GM23338 (cell line): ENCODE results near the gene SLC6A18. TPM values are rescaled to one million over a fixed set of nuclear protein-coding genes. Genes with fewer than 3 reads are reported as not detected.

ENCODE experiments used
- ATAC-seq: fragments of 200-7000 bp; cut with Tn5 transposase; 3 replicates; pipeline ENCODE4 v1.9.1; 2020
- DNase-seq: peaks from one replicate; pipeline ENCODE4 v3.0.0-alpha.2; 2015; ENCODE audit warnings: low spot score
- H2AFZ ChIP-seq: fragments of 200-600 bp; sonication (generic); 2 replicates; pipeline ENCODE4 v1.8.0; 2016; ENCODE audit warnings: antibody characterized with exemption, mild to moderate bottlenecking, moderate library complexity
- H3F3A ChIP-seq: fragments of 200-600 bp; sonication (generic); replicated peaks from 2 replicates; pipeline ENCODE4 v1.8.0; 2017; ENCODE audit warnings: antibody characterized with exemption, mixed run types, low read depth
- H3K27ac ChIP-seq: fragments of 200-600 bp; sonication (generic); 2 replicates; pipeline ENCODE4 v1.6.1; 2016; ENCODE audit warnings: low read depth
- H3K27me3 ChIP-seq: fragments of 200-600 bp; sonication (generic); 2 replicates; pipeline ENCODE4 v1.8.0; 2016; ENCODE audit warnings: mild to moderate bottlenecking, mixed run types, moderate library complexity; ENCODE audit not compliant: insufficient read depth
- H3K36me3 ChIP-seq: fragments of 200-600 bp; sonication (generic); 2 replicates; pipeline ENCODE4 v1.8.0; 2016; ENCODE audit warnings: mild to moderate bottlenecking; ENCODE audit not compliant: insufficient read depth
- H3K4me1 ChIP-seq: fragments of 200-600 bp; sonication (generic); 2 replicates; pipeline ENCODE4 v1.8.0; 2016; ENCODE audit warnings: mild to moderate bottlenecking, moderate library complexity; ENCODE audit not compliant: insufficient read depth
- H3K4me2 ChIP-seq: fragments of 200-600 bp; sonication (generic); 2 replicates; pipeline ENCODE4 v1.7.1; 2017; ENCODE audit warnings: mixed run types
- H3K4me3 ChIP-seq: fragments of 200-600 bp; sonication (generic); 2 replicates; pipeline ENCODE4 v1.6.1; 2016; ENCODE audit warnings: mixed run types
- H3K79me2 ChIP-seq: fragments of 200-600 bp; sonication (generic); replicated peaks from 2 replicates; pipeline ENCODE4 v1.8.0; 2017; ENCODE audit warnings: mild to moderate bottlenecking; ENCODE audit not compliant: insufficient read depth
- H3K9me2 ChIP-seq: fragments of 200-600 bp; sonication (generic); 2 replicates; pipeline ENCODE4 v1.8.0; 2017; ENCODE audit not compliant: insufficient read depth
- H4K20me1 ChIP-seq: fragments of 200-600 bp; sonication (generic); replicated peaks from 2 replicates; pipeline ENCODE4 v1.8.0; 2017; ENCODE audit warnings: mild to moderate bottlenecking; ENCODE audit not compliant: insufficient read depth
- H3K27ac Mint-ChIP-seq: 2 replicates; pipeline ENCODE4 v1.8.0; 2020; ENCODE audit warnings: inconsistent platforms, mild to moderate bottlenecking, moderate library complexity, mixed read lengths
- H3K27me3 Mint-ChIP-seq: 3 replicates; pipeline ENCODE4 v1.8.0; 2022; ENCODE audit warnings: low read depth, mild to moderate bottlenecking, moderate library complexity, mixed read lengths, inconsistent platforms; ENCODE audit not compliant: insufficient read depth, poor library complexity
- H3K36me3 Mint-ChIP-seq: 3 replicates; pipeline ENCODE4 v1.8.0; 2021; ENCODE audit warnings: low read depth, mild to moderate bottlenecking, inconsistent platforms, moderate library complexity, mixed read lengths
- H3K4me1 Mint-ChIP-seq: 3 replicates; pipeline ENCODE4 v1.8.0; 2020; ENCODE audit warnings: mild to moderate bottlenecking, inconsistent platforms, mixed read lengths
- H3K4me3 Mint-ChIP-seq: 3 replicates; pipeline ENCODE4 v1.8.0; 2021; ENCODE audit warnings: moderate library complexity, mild to moderate bottlenecking, inconsistent platforms, mixed read lengths
- H3K9me3 Mint-ChIP-seq: 3 replicates; pipeline ENCODE4 v1.8.0; 2020; ENCODE audit warnings: moderate library complexity, mild to moderate bottlenecking, inconsistent platforms, mixed read lengths
- CREB1 ChIP-seq: fragments of 250-450 bp; sonication (Bioruptor Pico); IDR thresholded peaks from 2 replicates; pipeline ENCODE4 v1.5.0; 2020; ENCODE audit warnings: low read depth, mild to moderate bottlenecking, moderate library complexity
- CTCF ChIP-seq, 2 experiments: fragments of 200-600 bp in 1 of 2; sonication (generic) in 1 of 2; conservative IDR thresholded peaks; 2 replicates each; pipeline versions ENCODE4 v1.5.1 to v1.6.1; 2016 to 2017; ENCODE audit warnings: antibody characterized with exemption in 2 of 2, low read depth in 2 of 2, mild to moderate bottlenecking in 2 of 2, moderate library complexity in 1 of 2
- EZH2phosphoT487 ChIP-seq: fragments of 200-600 bp; sonication (generic); IDR thresholded peaks from one replicate; pipeline ENCODE4 v1.8.1; 2018; ENCODE audit warnings: antibody characterized with exemption; ENCODE audit not compliant: unreplicated experiment
- JUNB ChIP-seq: IDR thresholded peaks from one replicate; pipeline ENCODE4 v1.6.1; 2016; ENCODE audit warnings: antibody characterized with exemption; ENCODE audit not compliant: unreplicated experiment
- NANOG ChIP-seq: IDR thresholded peaks from 2 replicates; pipeline ENCODE4 v1.6.1; 2016; ENCODE audit warnings: antibody characterized with exemption, borderline replicate concordance
- POLR2AphosphoS5 ChIP-seq: IDR thresholded peaks from 2 replicates; pipeline ENCODE4 v1.6.1; 2016; ENCODE audit warnings: antibody characterized with exemption, low read depth
- STAT1 ChIP-seq: IDR thresholded peaks from one replicate; pipeline ENCODE4 v1.6.1; 2016; ENCODE audit warnings: antibody characterized with exemption; ENCODE audit not compliant: unreplicated experiment
- ZNF114 ChIP-seq: fragments of 250-450 bp; sonication (Bioruptor Pico); IDR thresholded peaks from 2 replicates; pipeline ENCODE4 v1.5.0; 2020; ENCODE audit warnings: mild to moderate bottlenecking, moderate library complexity
- ZNF331 ChIP-seq: fragments of 250-450 bp; sonication (Bioruptor Pico); IDR thresholded peaks from 2 replicates; pipeline ENCODE4 v1.5.0; 2020; ENCODE audit warnings: low read depth, mild to moderate bottlenecking, moderate library complexity
- ZNF462 ChIP-seq: fragments of 250-450 bp; sonication (Bioruptor Pico); IDR thresholded peaks from 2 replicates; pipeline ENCODE4 v1.5.0; 2020; ENCODE audit warnings: mild to moderate bottlenecking, moderate library complexity
- polyA plus RNA-seq: library from polyadenylated mRNA; unstranded; fragments of >200 nt; fragmentation: Nextera tagmentation; extraction: Ambion mirVana; gene quantifications from 2 replicates; pipeline ENCODE4 v1.2.1, GENCODE V29; 2016
- total RNA-seq: library from RNA; depleted of rRNA; stranded (reverse); fragments of >200 nt; shearing (Covaris generic); gene quantifications from 2 replicates; pipeline ENCODE4 v1.2.3, GENCODE V29; 2014
- TF ChIP-seq, protein P1 (sequence below): IDR thresholded peaks from 2 replicates; pipeline ENCODE4 v1.6.1; 2016; ENCODE audit warnings: antibody characterized with exemption

SLC6A18 gene
- total and polyA plus RNA-seq, 2 experiments from 2014 or later: not detected

DNA sequence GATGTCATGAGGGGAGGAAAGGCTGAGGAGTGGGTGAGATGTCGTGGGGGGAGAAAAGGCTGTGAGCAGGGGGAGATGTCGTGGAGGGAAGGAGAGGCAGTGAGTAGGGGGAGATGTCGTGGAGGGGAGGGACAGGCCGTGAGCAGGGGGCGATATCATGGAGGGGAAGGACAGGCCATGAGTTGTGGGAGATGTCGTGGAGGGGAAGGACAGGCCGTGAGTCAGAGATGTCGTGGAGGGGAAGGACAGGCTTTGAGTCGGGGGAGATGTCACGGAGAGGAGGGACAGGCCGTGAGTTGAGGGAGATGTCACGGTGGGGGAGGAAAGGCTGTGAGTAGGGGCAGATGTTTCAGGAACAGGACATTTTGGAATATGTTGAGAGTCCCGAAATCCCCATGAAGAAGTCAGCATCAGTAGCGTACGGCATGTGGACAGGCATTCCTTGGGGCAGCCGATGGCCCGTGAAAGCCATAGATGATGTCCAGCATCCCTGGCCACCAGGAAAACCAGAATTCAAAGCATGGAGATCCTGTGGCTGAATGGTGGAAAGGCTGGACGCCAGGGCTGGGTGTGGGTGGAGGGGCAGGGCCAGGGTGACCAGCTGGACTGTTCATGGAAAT lies 32.1 kb upstream of the SLC6A18 start (continued):
- TF ChIP-seq JUNB (no peak), CTCF (conservative IDR thresholded peaks at IDR 0.05; ENCODE audit: low read depth in 2 of 2) (no peak), NANOG (no peak), ZNF331 (CRISPR knock-in tag) (no peak), CREB1 (CRISPR knock-in tag) (no peak)

- Histone ChIP-seq H3K79me2 (no peaks in the 10 kb centered on the region), H3F3A (no peaks in the 10 kb centered on the region), H3K27ac (no peak overlapping the region), H3K4me1 (no peaks in the 10 kb centered on the region), H3K27me3 (no peaks in the 10 kb centered on the region), H3K9me2 (no peaks in the 10 kb centered on the region), H2AFZ (no peak overlapping the region), H3K4me2 (no peak overlapping the region), H4K20me1 (no peaks in the 10 kb centered on the region), H3K36me3 (no peaks in the 10 kb centered on the region), H3K4me3 (no peak overlapping the region)
- Mint-ChIP-seq H3K4me3 (no peak overlapping the region), H3K27ac (no peak overlapping the region), H3K4me1 (no peaks in the 10 kb centered on the region), H3K9me3 (no peaks in the 10 kb centered on the region), H3K27me3 (peaks cover 19% of the 10 kb centered on the region), H3K36me3 (no peaks in the 10 kb centered on the region)
- ATAC-seq: 0 out of 3 replicates have a peak, but pooled peaks have one; percentile 23
- DNase-seq: no peak
- TF ChIP-seq NANOG (no peak), POLR2AphosphoS5 (no peak), ZNF331 (CRISPR knock-in tag) (no peak), ZNF114 (CRISPR knock-in tag) (no peak), EZH2phosphoT487 (no peak), JUNB (no peak), STAT1 (no peak)
- TF ChIP-seq, protein P1, sequence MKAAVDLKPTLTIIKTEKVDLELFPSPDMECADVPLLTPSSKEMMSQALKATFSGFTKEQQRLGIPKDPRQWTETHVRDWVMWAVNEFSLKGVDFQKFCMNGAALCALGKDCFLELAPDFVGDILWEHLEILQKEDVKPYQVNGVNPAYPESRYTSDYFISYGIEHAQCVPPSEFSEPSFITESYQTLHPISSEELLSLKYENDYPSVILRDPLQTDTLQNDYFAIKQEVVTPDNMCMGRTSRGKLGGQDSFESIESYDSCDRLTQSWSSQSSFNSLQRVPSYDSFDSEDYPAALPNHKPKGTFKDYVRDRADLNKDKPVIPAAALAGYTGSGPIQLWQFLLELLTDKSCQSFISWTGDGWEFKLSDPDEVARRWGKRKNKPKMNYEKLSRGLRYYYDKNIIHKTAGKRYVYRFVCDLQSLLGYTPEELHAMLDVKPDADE: no peak
Measured at GRCh38 chr5:1193591-1193985, 31.6 kb upstream of the SLC6A18 start.

- ATAC-seq (no peak), DNase-seq (no peak)
- Histone ChIP-seq H4K20me1 (no peaks in the 10 kb centered on the region), H3K4me1 (no peaks in the 10 kb centered on the region), H3F3A (0 out of 2 replicates have a peak, but pooled peaks cover 3% of the 10 kb centered on the region), H3K4me2 (no peak overlapping the region), H3K27me3 (no peaks in the 10 kb centered on the region), H3K4me3 (no peak overlapping the region), H3K9me2 (no peaks in the 10 kb centered on the region), H3K27ac (no peak overlapping the region), H3K36me3 (no peaks in the 10 kb centered on the region), H3K79me2 (no peaks in the 10 kb centered on the region), H2AFZ (no peak overlapping the region)
- no peaks in the 10 kb centered on the region for H3K9me3 Mint-ChIP-seq
- H3K4me3 Mint-ChIP-seq: no peak overlapping the region
- H3K36me3 Mint-ChIP-seq: no peaks in the 10 kb centered on the region
- H3K27ac Mint-ChIP-seq: no peak overlapping the region
- no peaks in the 10 kb centered on the region for H3K4me1 Mint-ChIP-seq
- peaks cover 19% of the 10 kb centered on the region for H3K27me3 Mint-ChIP-seq
- TF ChIP-seq POLR2AphosphoS5 (no peak), ZNF462 (no peak), NANOG (no peak)
Measured at GRCh38 chr5:1194378-1194777, 30.8 kb upstream of the SLC6A18 start.
